Measurements from ENCODE around the gene NELFE. TPM values are rescaled to one million over a fixed set of nuclear protein-coding genes. Genes with fewer than 3 reads are reported as not detected.
A peak's percentile ranks its signal among the peaks of the same experiment; 100 is the strongest.

NELFE gene
- total and polyA plus RNA-seq, 2 of the 13 experiments (the other 11 are each of a cell fraction or from before 2014, with no cell fraction given): 51.3 to 69.8 TPM

GRCh38 chr6:31971993-31972708 is 13.4 kb upstream of the NELFE start, which contains the start of gene DXO (continued):
- no peak for TF ChIP-seq NCOA5 (CRISPR knock-in tag; IDR thresholded peaks at IDR 0.05)
- peak; percentile 65 for TF ChIP-seq ZNF143 (CRISPR knock-in tag; IDR thresholded peaks at IDR 0.05)
- peak; percentile 72; the same call in 1 of the 2 replicates for TF ChIP-seq ZNF720 (CRISPR knock-in tag; IDR thresholded peaks at IDR 0.05)
- TF ChIP-seq ZNF776 (CRISPR knock-in tag; IDR thresholded peaks at IDR 0.05): peak; percentile 84
- no peak for TF ChIP-seq ZSCAN22 (CRISPR knock-in tag; IDR thresholded peaks at IDR 0.05)
- TF ChIP-seq, protein P1, sequence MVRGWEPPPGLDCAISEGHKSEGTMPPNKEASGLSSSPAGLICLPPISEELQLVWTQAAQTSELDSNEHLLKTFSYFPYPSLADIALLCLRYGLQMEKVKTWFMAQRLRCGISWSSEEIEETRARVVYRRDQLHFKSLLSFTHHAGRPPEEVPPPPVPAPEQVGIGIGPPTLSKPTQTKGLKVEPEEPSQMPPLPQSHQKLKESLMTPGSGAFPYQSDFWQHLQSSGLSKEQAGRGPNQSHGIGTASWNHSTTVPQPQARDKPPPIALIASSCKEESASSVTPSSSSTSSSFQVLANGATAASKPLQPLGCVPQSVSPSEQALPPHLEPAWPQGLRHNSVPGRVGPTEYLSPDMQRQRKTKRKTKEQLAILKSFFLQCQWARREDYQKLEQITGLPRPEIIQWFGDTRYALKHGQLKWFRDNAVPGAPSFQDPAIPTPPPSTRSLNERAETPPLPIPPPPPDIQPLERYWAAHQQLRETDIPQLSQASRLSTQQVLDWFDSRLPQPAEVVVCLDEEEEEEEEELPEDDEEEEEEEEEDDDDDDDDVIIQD (CRISPR knock-in tag; IDR thresholded peaks at IDR 0.05; ENCODE audit: low read depth): peak; percentile 74; the same call in 1 of the 2 replicates
- no peak for TF ChIP-seq FLYWCH1 (CRISPR knock-in tag; IDR thresholded peaks at IDR 0.05)
- TF ChIP-seq ZMYM3 (CRISPR knock-in tag; IDR thresholded peaks at IDR 0.05): no peak; the same call in 1 of the 2 replicates
- peak; percentile 93 for TF ChIP-seq LBX2 (CRISPR knock-in tag; IDR thresholded peaks at IDR 0.05; ENCODE audit: borderline replicate concordance)
- no peak for TF ChIP-seq ZNF7 (CRISPR knock-in tag; IDR thresholded peaks at IDR 0.05)
- peak; percentile 94 for TF ChIP-seq NR2C2 (CRISPR knock-in tag; IDR thresholded peaks at IDR 0.05; ENCODE audit: borderline replicate concordance)
- TF ChIP-seq ZNF577 (CRISPR knock-in tag; IDR thresholded peaks at IDR 0.05; ENCODE audit: borderline replicate concordance, low read depth): 0 out of 2 replicates have a peak, but pooled peaks have one; percentile 90
- TF ChIP-seq ZNF703 (CRISPR knock-in tag; IDR thresholded peaks at IDR 0.05; ENCODE audit: borderline replicate concordance): peak; percentile 59; the same call in 1 of the 2 replicates
- no peak for TF ChIP-seq ZNF441 (CRISPR knock-in tag; IDR thresholded peaks at IDR 0.05; ENCODE audit: borderline replicate concordance)
- TF ChIP-seq BCL6 (CRISPR knock-in tag; IDR thresholded peaks at IDR 0.05): peak; percentile 46; the same call in 1 of the 2 replicates
- TF ChIP-seq TFDP2 (CRISPR knock-in tag; IDR thresholded peaks at IDR 0.05): peak; percentile 84
- TF ChIP-seq ZNF331 (CRISPR knock-in tag; IDR thresholded peaks at IDR 0.05): peak; percentile 78
- TF ChIP-seq HDAC6 (IDR thresholded peaks at IDR 0.05; ENCODE audit: low read depth, low read length): no peak
- no peak; the same call in 1 of the 2 replicates for TF ChIP-seq MED13 (CRISPR knock-in tag; IDR thresholded peaks at IDR 0.05)
- no peak for TF ChIP-seq ZNF367 (CRISPR knock-in tag; IDR thresholded peaks at IDR 0.05; ENCODE audit: borderline replicate concordance)
- TF ChIP-seq KLF9 (CRISPR knock-in tag; IDR thresholded peaks at IDR 0.05; ENCODE audit: low read depth): peak; percentile 89
- TF ChIP-seq, protein P2, sequence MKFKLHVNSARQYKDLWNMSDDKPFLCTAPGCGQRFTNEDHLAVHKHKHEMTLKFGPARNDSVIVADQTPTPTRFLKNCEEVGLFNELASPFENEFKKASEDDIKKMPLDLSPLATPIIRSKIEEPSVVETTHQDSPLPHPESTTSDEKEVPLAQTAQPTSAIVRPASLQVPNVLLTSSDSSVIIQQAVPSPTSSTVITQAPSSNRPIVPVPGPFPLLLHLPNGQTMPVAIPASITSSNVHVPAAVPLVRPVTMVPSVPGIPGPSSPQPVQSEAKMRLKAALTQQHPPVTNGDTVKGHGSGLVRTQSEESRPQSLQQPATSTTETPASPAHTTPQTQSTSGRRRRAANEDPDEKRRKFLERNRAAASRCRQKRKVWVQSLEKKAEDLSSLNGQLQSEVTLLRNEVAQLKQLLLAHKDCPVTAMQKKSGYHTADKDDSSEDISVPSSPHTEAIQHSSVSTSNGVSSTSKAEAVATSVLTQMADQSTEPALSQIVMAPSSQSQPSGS (CRISPR knock-in tag; IDR thresholded peaks at IDR 0.05): peak; percentile 97
- TF ChIP-seq, protein P3, sequence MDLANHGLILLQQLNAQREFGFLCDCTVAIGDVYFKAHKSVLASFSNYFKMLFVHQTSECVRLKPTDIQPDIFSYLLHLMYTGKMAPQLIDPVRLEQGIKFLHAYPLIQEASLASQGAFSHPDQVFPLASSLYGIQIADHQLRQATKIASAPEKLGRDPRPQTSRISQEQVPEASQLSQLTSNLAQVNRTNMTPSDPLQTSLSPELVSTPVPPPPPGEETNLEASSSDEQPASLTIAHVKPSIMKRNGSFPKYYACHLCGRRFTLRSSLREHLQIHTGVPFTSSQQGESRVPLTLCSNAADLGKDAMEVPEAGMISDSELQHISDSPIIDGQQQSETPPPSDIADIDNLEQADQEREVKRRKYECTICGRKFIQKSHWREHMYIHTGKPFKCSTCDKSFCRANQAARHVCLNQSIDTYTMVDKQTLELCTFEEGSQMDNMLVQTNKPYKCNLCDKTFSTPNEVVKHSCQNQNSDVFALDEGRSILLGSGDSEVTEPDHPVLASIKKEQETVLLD (CRISPR knock-in tag; IDR thresholded peaks at IDR 0.05; ENCODE audit: low read depth): peak; percentile 93
- TF ChIP-seq GABPA (IDR thresholded peaks at IDR 0.05; ENCODE audit: low read depth, low read length): peak; percentile 78
- peak; percentile 93 for TF ChIP-seq GABPA (CRISPR knock-in tag; IDR thresholded peaks at IDR 0.05; ENCODE audit: low read depth)
- no peak for TF ChIP-seq SCMH1 (CRISPR knock-in tag; IDR thresholded peaks at IDR 0.05; ENCODE audit: borderline replicate concordance)
